ENCODE results near the gene LHFPL3.

LHFPL3 gene

GRCh38 chr7:104857458-104858425, 529.3 kb downstream of the LHFPL3 start:
- Histone ChIP-seq H3K27me3 (ENCODE audit: insufficient read depth, low read depth, severe bottlenecking) (no peaks in the 10 kb centered on the region), H3K36me3 (no peaks in the 10 kb centered on the region), H3K9me3 (ENCODE audit: severe bottlenecking) (no peaks in the 10 kb centered on the region), H3K27ac (no peak overlapping the region), H3K4me3 (ENCODE audit: low read depth, low read length) (no peak overlapping the region)
- TF ChIP-seq, protein P1, sequence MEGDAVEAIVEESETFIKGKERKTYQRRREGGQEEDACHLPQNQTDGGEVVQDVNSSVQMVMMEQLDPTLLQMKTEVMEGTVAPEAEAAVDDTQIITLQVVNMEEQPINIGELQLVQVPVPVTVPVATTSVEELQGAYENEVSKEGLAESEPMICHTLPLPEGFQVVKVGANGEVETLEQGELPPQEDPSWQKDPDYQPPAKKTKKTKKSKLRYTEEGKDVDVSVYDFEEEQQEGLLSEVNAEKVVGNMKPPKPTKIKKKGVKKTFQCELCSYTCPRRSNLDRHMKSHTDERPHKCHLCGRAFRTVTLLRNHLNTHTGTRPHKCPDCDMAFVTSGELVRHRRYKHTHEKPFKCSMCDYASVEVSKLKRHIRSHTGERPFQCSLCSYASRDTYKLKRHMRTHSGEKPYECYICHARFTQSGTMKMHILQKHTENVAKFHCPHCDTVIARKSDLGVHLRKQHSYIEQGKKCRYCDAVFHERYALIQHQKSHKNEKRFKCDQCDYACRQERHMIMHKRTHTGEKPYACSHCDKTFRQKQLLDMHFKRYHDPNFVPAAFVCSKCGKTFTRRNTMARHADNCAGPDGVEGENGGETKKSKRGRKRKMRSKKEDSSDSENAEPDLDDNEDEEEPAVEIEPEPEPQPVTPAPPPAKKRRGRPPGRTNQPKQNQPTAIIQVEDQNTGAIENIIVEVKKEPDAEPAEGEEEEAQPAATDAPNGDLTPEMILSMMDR (IDR thresholded peaks at IDR 0.05; ENCODE audit: low read depth, low read length), result no peak
- DNase-seq, result no peak

DNA sequence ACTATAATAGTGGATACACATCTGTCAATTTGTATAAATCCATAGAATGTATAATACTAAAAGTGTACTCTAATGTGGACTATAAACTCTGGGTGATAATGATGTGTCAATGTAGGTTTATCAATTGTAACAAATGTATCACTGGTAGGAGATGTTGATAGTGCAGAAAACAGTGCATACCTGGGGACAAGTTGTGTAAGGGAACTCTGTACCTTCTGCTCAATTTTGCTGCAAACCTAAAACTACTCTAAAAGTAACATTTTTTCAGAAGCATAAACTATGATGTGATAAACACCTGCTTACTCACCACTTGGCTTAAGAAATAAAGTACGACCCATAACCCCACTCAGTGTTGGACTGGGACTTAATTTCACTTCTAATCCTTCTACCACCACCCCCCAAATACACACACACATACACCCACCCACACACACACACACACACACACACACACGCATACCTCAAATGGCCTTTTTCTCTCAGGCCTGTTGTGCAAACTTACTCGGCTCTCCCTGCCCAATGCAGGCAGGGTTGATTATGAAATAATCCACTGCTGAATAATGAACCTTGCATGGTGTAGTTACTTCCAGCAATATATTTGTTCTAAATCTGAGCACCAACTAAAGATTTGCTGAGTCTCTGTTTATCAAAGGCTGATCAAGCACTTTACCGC, 531.5 kb downstream of the LHFPL3 start:
- no peak overlapping the region for H3K27ac ChIP-seq
- H3K36me3 ChIP-seq, result no peaks in the 10 kb centered on the region
- H3K4me3 ChIP-seq (ENCODE audit: low read depth, low read length), result no peak overlapping the region
- no peak for DNase-seq
- TF ChIP-seq, protein P1 (IDR thresholded peaks at IDR 0.05; ENCODE audit: low read depth, low read length), result no peak
- no peaks in the 10 kb centered on the region for H3K9me3 ChIP-seq (ENCODE audit: severe bottlenecking)
- no peaks in the 10 kb centered on the region for H3K27me3 ChIP-seq (ENCODE audit: insufficient read depth, low read depth, severe bottlenecking)

- TF ChIP-seq, protein P1 (IDR thresholded peaks at IDR 0.05; ENCODE audit: low read depth, low read length), result no peak
- H3K9me3 ChIP-seq (ENCODE audit: severe bottlenecking), result no peaks in the 10 kb centered on the region
- H3K4me3 ChIP-seq (ENCODE audit: low read depth, low read length), result no peak overlapping the region
- H3K36me3 ChIP-seq, result no peaks in the 10 kb centered on the region
- H3K27me3 ChIP-seq (ENCODE audit: insufficient read depth, low read depth, severe bottlenecking), result no peaks in the 10 kb centered on the region
- H3K27ac ChIP-seq, result no peak overlapping the region
- DNase-seq, result no peak
Measured at GRCh38 chr7:104861729-104862390, 533.5 kb downstream of the LHFPL3 start.

DNA sequence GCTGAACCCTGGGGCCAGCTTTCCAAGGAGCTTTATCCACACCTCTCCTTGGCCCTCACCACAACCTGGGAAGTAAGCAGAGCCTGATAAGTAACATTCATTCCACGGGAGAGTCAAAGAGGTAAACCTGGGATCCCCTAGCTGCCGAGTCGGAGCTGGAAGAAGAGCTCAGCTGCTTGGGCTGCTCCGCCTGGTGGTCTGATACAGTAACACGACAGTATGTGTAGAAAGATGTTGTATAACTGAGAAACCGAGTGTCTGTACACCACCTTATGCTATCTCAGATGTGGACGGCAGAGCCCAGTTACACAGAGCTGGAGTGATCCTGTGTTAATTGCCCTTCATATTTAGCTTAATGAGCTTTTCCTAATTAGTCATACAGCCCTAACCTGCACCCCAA, 534.3 kb downstream of the LHFPL3 start:
- H3K36me3 ChIP-seq, result no peaks in the 10 kb centered on the region
- H3K27me3 ChIP-seq (ENCODE audit: insufficient read depth, low read depth, severe bottlenecking), result no peaks in the 10 kb centered on the region
- DNase-seq, result peak; percentile 60
- no peak overlapping the region for H3K27ac ChIP-seq
- TF ChIP-seq, protein P1 (IDR thresholded peaks at IDR 0.05; ENCODE audit: low read depth, low read length), result peak; percentile 76
- H3K4me3 ChIP-seq (ENCODE audit: low read depth, low read length), result no peak overlapping the region
- no peaks in the 10 kb centered on the region for H3K9me3 ChIP-seq (ENCODE audit: severe bottlenecking)

DNA sequence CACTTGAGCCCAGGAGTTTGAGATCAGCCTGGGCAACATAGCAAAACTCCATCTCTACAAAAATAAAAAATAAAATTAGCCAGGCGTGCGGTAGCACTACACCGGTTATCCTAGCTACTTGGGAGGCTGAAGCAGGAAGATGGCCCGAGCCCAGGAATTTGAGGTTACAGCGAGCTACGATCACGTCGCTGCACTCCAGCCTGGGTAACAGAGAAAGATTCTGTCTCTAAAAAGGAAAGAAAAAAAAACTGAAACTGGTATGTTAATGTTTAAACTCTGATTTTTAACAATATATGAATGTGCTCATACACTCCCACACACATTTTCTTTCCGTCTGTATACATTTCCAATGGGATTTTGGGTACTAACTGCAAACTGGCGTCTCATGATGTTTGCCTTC, 545.0 kb downstream of the LHFPL3 start:
- H3K36me3 ChIP-seq, result no peaks in the 10 kb centered on the region
- TF ChIP-seq, protein P1 (IDR thresholded peaks at IDR 0.05; ENCODE audit: low read depth, low read length), result no peak
- no peak overlapping the region for H3K27ac ChIP-seq
- no peak for DNase-seq
- no peaks in the 10 kb centered on the region for H3K27me3 ChIP-seq (ENCODE audit: insufficient read depth, low read depth, severe bottlenecking)
- H3K4me3 ChIP-seq (ENCODE audit: low read depth, low read length), result no peak overlapping the region
- no peaks in the 10 kb centered on the region for H3K9me3 ChIP-seq (ENCODE audit: severe bottlenecking)
